ENCODE measurements around the gene TAP1.

- TF ChIP-seq CTCF (conservative IDR thresholded peaks at IDR 0.05) (no peak), EZH2 (IDR thresholded peaks at IDR 0.05; ENCODE audit: low read depth) (no peak)
Observed at GRCh38 chr6:32845384-32845884, 8.1 kb downstream of the TAP1 start.

Measured in PC-9 (cell line).